WTC11 (cell line): ENCODE data around the gene TMEM229B. TPM values are rescaled to one million over a fixed set of nuclear protein-coding genes. Genes with fewer than 3 reads are reported as not detected.

Source experiments
- ATAC-seq: fragments of 200-7000 bp; cut with Tn5 transposase; 2 replicates; pipeline ENCODE4 v1.10.0; 2021; ENCODE audit warnings: mild to moderate bottlenecking, moderate library complexity
- CTCF ChIA-PET: fragments of 300-600 bp; sonication (Branson Sonifier 250); formaldehyde crosslinking; loops from one replicate; lab custom pipeline; 2021; ENCODE audit warnings: antibody characterized with exemption; lab: Charles Lee
- POLR2A ChIA-PET: fragments of 350-600 bp; sonication (Branson Sonifier 250); formaldehyde crosslinking; loops from one replicate; lab custom pipeline; 2021; ENCODE audit warnings: antibody characterized with exemption; lab: Charles Lee
- DNase-seq: peaks from one replicate; pipeline ENCODE4 v3.0.0; 2021; ENCODE audit warnings: low spot score
- H3K27ac Mint-ChIP-seq: 2 replicates; pipeline ENCODE4 v1.8.0; 2021; ENCODE audit warnings: mixed read lengths
- H3K27me3 Mint-ChIP-seq: 2 replicates; pipeline ENCODE4 v1.8.0; 2021; ENCODE audit warnings: low read depth, mild to moderate bottlenecking, moderate library complexity, mixed read lengths
- H3K36me3 Mint-ChIP-seq: 2 replicates; pipeline ENCODE4 v1.8.0; 2021; ENCODE audit warnings: mixed read lengths
- H3K4me1 Mint-ChIP-seq: 2 replicates; pipeline ENCODE4 v1.8.0; 2022; ENCODE audit warnings: mixed read lengths
- H3K4me3 Mint-ChIP-seq: 2 replicates; pipeline ENCODE4 v1.8.0; 2021; ENCODE audit warnings: mild to moderate bottlenecking, moderate library complexity, mixed read lengths
- H3K9me3 Mint-ChIP-seq: 2 replicates; pipeline ENCODE4 v1.8.0; 2021; ENCODE audit warnings: mixed read lengths
- ATF1 ChIP-seq: sonication (generic); formaldehyde crosslinking; IDR thresholded peaks from 2 replicates; pipeline ENCODE4 v1.8.1; 2023; ENCODE audit warnings: mild to moderate bottlenecking, moderate library complexity, missing genetic modification reagents
- E2F4 ChIP-seq: sonication (generic); formaldehyde crosslinking; IDR thresholded peaks from 2 replicates; pipeline ENCODE4 v1.8.1; 2022; ENCODE audit warnings: low read depth, mild to moderate bottlenecking, moderate library complexity, missing genetic modification reagents, borderline replicate concordance
- ESRRA ChIP-seq: sonication (generic); formaldehyde crosslinking; IDR thresholded peaks from 2 replicates; pipeline ENCODE4 v1.8.1; 2022; ENCODE audit warnings: mild to moderate bottlenecking, missing genetic modification reagents, borderline replicate concordance
- ETV6 ChIP-seq: sonication (generic); formaldehyde crosslinking; IDR thresholded peaks from 2 replicates; pipeline ENCODE4 v1.8.1; 2022; ENCODE audit warnings: mild to moderate bottlenecking, missing genetic modification reagents
- FOXP1 ChIP-seq: sonication (generic); formaldehyde crosslinking; IDR thresholded peaks from 2 replicates; pipeline ENCODE4 v1.8.0; 2022; ENCODE audit warnings: missing genetic modification reagents, mild to moderate bottlenecking, moderate library complexity, borderline replicate concordance
- GTF2I ChIP-seq: fragments of 250-450 bp; sonication (Bioruptor Pico); conservative IDR thresholded peaks from 2 replicates; pipeline ENCODE4 v1.4.0; 2021; ENCODE audit warnings: mild to moderate bottlenecking
- HMGXB4 ChIP-seq: sonication (generic); formaldehyde crosslinking; IDR thresholded peaks from 2 replicates; pipeline ENCODE4 v1.8.1; 2023; ENCODE audit warnings: mild to moderate bottlenecking, moderate library complexity, missing genetic modification reagents
- IRF1 ChIP-seq: sonication (generic); formaldehyde crosslinking; IDR thresholded peaks from 2 replicates; pipeline ENCODE4 v1.8.0; 2023; ENCODE audit warnings: missing genetic modification reagents
- NFATC4 ChIP-seq: fragments of 250-450 bp; sonication (Bioruptor Pico); IDR thresholded peaks from 2 replicates; pipeline ENCODE4 v1.9.0; 2021; ENCODE audit warnings: mild to moderate bottlenecking
- NR2C2 ChIP-seq: sonication (generic); formaldehyde crosslinking; IDR thresholded peaks from 2 replicates; pipeline ENCODE4 v1.8.0; 2022; ENCODE audit warnings: mild to moderate bottlenecking, missing genetic modification reagents
- PRRX2 ChIP-seq: fragments of 250-450 bp; sonication (Bioruptor Pico); IDR thresholded peaks from 2 replicates; pipeline ENCODE4 v1.8.0; 2021; ENCODE audit warnings: mild to moderate bottlenecking
- RORB ChIP-seq: fragments of 250-450 bp; sonication (Bioruptor Pico); IDR thresholded peaks from 2 replicates; pipeline ENCODE4 v1.9.0; 2021; ENCODE audit warnings: mild to moderate bottlenecking
- SMAD4 ChIP-seq: sonication (generic); formaldehyde crosslinking; IDR thresholded peaks from 2 replicates; pipeline ENCODE4 v1.8.0; 2022; ENCODE audit warnings: mild to moderate bottlenecking, missing genetic modification reagents
- SOX15 ChIP-seq: fragments of 250-450 bp; sonication (Bioruptor Pico); IDR thresholded peaks from 2 replicates; pipeline ENCODE4 v1.9.0; 2021; ENCODE audit warnings: mild to moderate bottlenecking
- SP1 ChIP-seq: sonication (generic); formaldehyde crosslinking; conservative IDR thresholded peaks from 2 replicates; pipeline ENCODE4 v1.8.1; 2022; ENCODE audit warnings: missing genetic modification reagents
- TCF7 ChIP-seq: sonication (generic); formaldehyde crosslinking; IDR thresholded peaks from 2 replicates; pipeline ENCODE4 v1.8.0; 2022; ENCODE audit warnings: mild to moderate bottlenecking, low read depth, missing genetic modification reagents, moderate library complexity
- USF1 ChIP-seq: sonication (generic); formaldehyde crosslinking; IDR thresholded peaks from 2 replicates; pipeline ENCODE4 v1.8.0; 2022; ENCODE audit warnings: mild to moderate bottlenecking, missing genetic modification reagents
- ZNF219 ChIP-seq: sonication (generic); formaldehyde crosslinking; IDR thresholded peaks from 2 replicates; pipeline ENCODE4 v1.8.0; 2023; ENCODE audit warnings: missing genetic modification reagents, mild to moderate bottlenecking, borderline replicate concordance
- ZNF263 ChIP-seq: sonication (generic); formaldehyde crosslinking; IDR thresholded peaks from 2 replicates; pipeline ENCODE4 v1.8.1; 2022; ENCODE audit warnings: low read depth, mild to moderate bottlenecking, moderate library complexity, missing genetic modification reagents
- ZNF281 ChIP-seq: sonication (generic); formaldehyde crosslinking; IDR thresholded peaks from 2 replicates; pipeline ENCODE4 v1.8.0; 2023; ENCODE audit warnings: mild to moderate bottlenecking, missing genetic modification reagents
- total RNA-seq: library from RNA; stranded (reverse); gene quantifications from 3 replicates; pipeline ENCODE4 v1.2.3, GENCODE V29; 2021
- TF ChIP-seq, protein P1 (sequence below): fragments of 250-450 bp; sonication (Bioruptor Pico); IDR thresholded peaks from 2 replicates; pipeline ENCODE4 v2.1.2; 2022; ENCODE audit warnings: mild to moderate bottlenecking, moderate library complexity

The TMEM229B gene
- total RNA-seq, 1 experiment from 2014 or later: 0.90 TPM

GRCh38 chr14:67472726-67473125 is 15.8 kb downstream of the TMEM229B start:
- Mint-ChIP-seq H3K36me3 (no peaks in the 10 kb centered on the region), H3K9me3 (no peaks in the 10 kb centered on the region), H3K27ac (no peak overlapping the region), H3K27me3 (no peaks in the 10 kb centered on the region; the same call in 1 of the 2 replicates), H3K4me1 (no peaks in the 10 kb centered on the region), H3K4me3 (no peak overlapping the region)
- ChIA-PET CTCF (interaction anchor here (0.5 to 1.6 kb wide), 2 partner anchors 13 to 45 kb away, joined by 3 to 6 read pairs; no protein-coding TSS in a partner anchor), POLR2A (no interaction called here)
- ATAC-seq (no peak), DNase-seq (no peak)
- no peak for TF ChIP-seq PRRX2 (CRISPR knock-in tag)
- no peak for TF ChIP-seq GTF2I (CRISPR knock-in tag)
- no peak for TF ChIP-seq ZNF263 (CRISPR knock-in tag)
- no peak for TF ChIP-seq USF1 (CRISPR knock-in tag)
- no peak for TF ChIP-seq SMAD4 (CRISPR knock-in tag)
- TF ChIP-seq FOXP1: no peak

DNA sequence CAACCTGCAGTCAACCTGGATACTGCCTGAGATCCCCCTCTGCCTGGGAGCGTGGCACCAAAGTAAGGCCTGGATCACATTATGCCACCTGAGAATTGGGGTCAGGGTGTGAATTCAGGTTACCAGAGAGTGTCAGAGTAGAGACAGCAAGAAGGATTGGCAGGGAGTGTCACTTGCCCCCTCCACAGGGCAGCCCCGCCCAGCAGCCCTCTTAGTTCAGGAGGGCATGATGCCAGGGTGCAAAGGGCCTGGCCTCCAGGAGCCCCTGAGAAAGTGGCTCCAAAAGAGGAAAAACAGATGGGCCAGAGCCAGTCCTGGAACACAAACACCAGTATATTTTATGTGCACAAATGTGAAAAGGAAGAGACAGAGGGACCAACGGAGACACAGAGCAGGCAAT is 18.6 kb downstream of the TMEM229B start:
- no peaks in the 10 kb centered on the region for H3K9me3 Mint-ChIP-seq
- H3K27me3 Mint-ChIP-seq: no peaks in the 10 kb centered on the region; the same call in 1 of the 2 replicates
- CTCF ChIA-PET: interaction anchor here (1.1 to 1.2 kb wide), 2 partner anchors 50 to 57 kb away, joined by 3 read pairs; no protein-coding TSS in a partner anchor
- H3K4me3 Mint-ChIP-seq: no peak overlapping the region
- DNase-seq (no peak), ATAC-seq (no peak)
- POLR2A ChIA-PET: no interaction called here
- H3K36me3 Mint-ChIP-seq: no peaks in the 10 kb centered on the region
- H3K27ac Mint-ChIP-seq: no peak overlapping the region
- no peak for TF ChIP-seq ATF1 (CRISPR knock-in tag)
- no peaks in the 10 kb centered on the region for H3K4me1 Mint-ChIP-seq

GRCh38 chr14:67468378-67468730 is 20.2 kb downstream of the TMEM229B start:
- H3K9me3 Mint-ChIP-seq: no peaks in the 10 kb centered on the region
- no peak overlapping the region for H3K4me3 Mint-ChIP-seq
- DNase-seq: no peak
- no peaks in the 10 kb centered on the region; the same call in 1 of the 2 replicates for H3K27me3 Mint-ChIP-seq
- ChIA-PET CTCF (interaction anchor here (1.7 to 4.9 kb wide), 5 partner anchors 9 to 103 kb away, joined by 8 to 37 read pairs (median 10); no protein-coding TSS in a partner anchor), POLR2A (no interaction called here)
- no peak overlapping the region for H3K27ac Mint-ChIP-seq
- no peak for TF ChIP-seq ZNF219 (CRISPR knock-in tag)
- no peak for TF ChIP-seq ETV6 (CRISPR knock-in tag)
- TF ChIP-seq, protein P1, sequence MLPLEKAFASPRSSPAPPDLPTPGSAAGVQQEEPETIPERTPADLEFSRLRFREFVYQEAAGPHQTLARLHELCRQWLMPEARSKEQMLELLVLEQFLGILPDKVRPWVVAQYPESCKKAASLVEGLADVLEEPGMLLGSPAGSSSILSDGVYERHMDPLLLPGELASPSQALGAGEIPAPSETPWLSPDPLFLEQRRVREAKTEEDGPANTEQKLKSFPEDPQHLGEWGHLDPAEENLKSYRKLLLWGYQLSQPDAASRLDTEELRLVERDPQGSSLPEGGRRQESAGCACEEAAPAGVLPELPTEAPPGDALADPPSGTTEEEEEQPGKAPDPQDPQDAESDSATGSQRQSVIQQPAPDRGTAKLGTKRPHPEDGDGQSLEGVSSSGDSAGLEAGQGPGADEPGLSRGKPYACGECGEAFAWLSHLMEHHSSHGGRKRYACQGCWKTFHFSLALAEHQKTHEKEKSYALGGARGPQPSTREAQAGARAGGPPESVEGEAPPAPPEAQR (CRISPR knock-in tag): no peak
- no peak for TF ChIP-seq SP1 (CRISPR knock-in tag)
- TF ChIP-seq IRF1 (CRISPR knock-in tag): no peak
- TF ChIP-seq HMGXB4 (CRISPR knock-in tag): no peak
- no peak for TF ChIP-seq ESRRA (CRISPR knock-in tag)
- TF ChIP-seq SOX15 (CRISPR knock-in tag): no peak
- no peak for TF ChIP-seq RORB (CRISPR knock-in tag)
- no peak for TF ChIP-seq E2F4 (CRISPR knock-in tag)
- TF ChIP-seq ZNF281 (CRISPR knock-in tag): no peak
- TF ChIP-seq NFATC4: no peak
- no peak for TF ChIP-seq NR2C2
- no peak for TF ChIP-seq ZNF263 (CRISPR knock-in tag)
- no peak for TF ChIP-seq TCF7 (CRISPR knock-in tag)
- ATAC-seq: no peak
- no peaks in the 10 kb centered on the region for H3K36me3 Mint-ChIP-seq
- no peaks in the 10 kb centered on the region for H3K4me1 Mint-ChIP-seq
